Mucosa of gallbladder (tissue), 1 donor: ENCODE measurements around the gene ACTMAP. TPM values are rescaled to one million over a fixed set of nuclear protein-coding genes. Genes with fewer than 3 reads are reported as not detected.

Source experiments
- DNase-seq: peaks from one replicate; pipeline ENCODE4 v3.0.0-alpha.2; 2020; ENCODE audit warnings: low spot score
- total RNA-seq: library from RNA; stranded (reverse); gene quantifications from one replicate; pipeline ENCODE4 v1.2.1, GENCODE V29; 2021
- donor health status: DM: no; HTN: no; CAD: no.

Gene ACTMAP
- total RNA-seq, 1 donor from 2014 or later, result 11.6 TPM

GRCh38 chr19:40693896-40694295, 56.4 kb downstream of the ACTMAP start:
- no peak for DNase-seq

- DNase-seq, result no peak
These were observed 57.0 kb downstream of the ACTMAP start for GRCh38 chr19:40693150-40693788.

GRCh38 chr19:40692212-40692551, 58.1 kb downstream of the ACTMAP start:
- no peak for DNase-seq

GRCh38 chr19:40691421-40692211, 58.7 kb downstream of the ACTMAP start:
- no peak for DNase-seq

Other genes starting within 250 kb of the ACTMAP start
- gene SHKBP1, start 173.6 kb downstream of the ACTMAP start, total RNA-seq, result 80.9 TPM
- gene LTBP4, start 149.1 kb downstream of the ACTMAP start, total RNA-seq, result 225 TPM
- gene NUMBL, start 59.8 kb downstream of the ACTMAP start, total RNA-seq, result 52.9 TPM
- 76.4 TPM for gene COQ8B, start 33.6 kb downstream of the ACTMAP start, total RNA-seq
- gene ITPKC, start 33.4 kb downstream of the ACTMAP start, total RNA-seq, result 21.4 TPM
- gene SNRPA, start 726 bp upstream of the ACTMAP start, total RNA-seq, result 58.1 TPM
- 4.5 TPM for gene MIA, start 25.0 kb upstream of the ACTMAP start, total RNA-seq
- 54.4 TPM for gene RAB4B, start 27.8 kb upstream of the ACTMAP start, total RNA-seq
- 114 TPM for gene EGLN2, start 48.7 kb upstream of the ACTMAP start, total RNA-seq
- 1.9 TPM for gene CYP2A6, start 100.0 kb upstream of the ACTMAP start, total RNA-seq
- gene CYP2A7, start 131.8 kb upstream of the ACTMAP start, total RNA-seq, result 0.72 TPM
- 16.4 TPM for gene CYP2B6, start 240.8 kb upstream of the ACTMAP start, total RNA-seq